HK-2 (cell line): ENCODE results near the gene ZMYND19.
"Not testable (repeated sequence)": the region's sequence is repeated elsewhere in the genome, so short reads cannot be mapped to it uniquely, and the experiment has no call there.

Experiments used
- DNase-seq: peaks from one replicate; pipeline ENCODE4 v3.0.0-alpha.2; 2018; ENCODE audit not compliant: unreplicated experiment

The ZMYND19 gene

DNA sequence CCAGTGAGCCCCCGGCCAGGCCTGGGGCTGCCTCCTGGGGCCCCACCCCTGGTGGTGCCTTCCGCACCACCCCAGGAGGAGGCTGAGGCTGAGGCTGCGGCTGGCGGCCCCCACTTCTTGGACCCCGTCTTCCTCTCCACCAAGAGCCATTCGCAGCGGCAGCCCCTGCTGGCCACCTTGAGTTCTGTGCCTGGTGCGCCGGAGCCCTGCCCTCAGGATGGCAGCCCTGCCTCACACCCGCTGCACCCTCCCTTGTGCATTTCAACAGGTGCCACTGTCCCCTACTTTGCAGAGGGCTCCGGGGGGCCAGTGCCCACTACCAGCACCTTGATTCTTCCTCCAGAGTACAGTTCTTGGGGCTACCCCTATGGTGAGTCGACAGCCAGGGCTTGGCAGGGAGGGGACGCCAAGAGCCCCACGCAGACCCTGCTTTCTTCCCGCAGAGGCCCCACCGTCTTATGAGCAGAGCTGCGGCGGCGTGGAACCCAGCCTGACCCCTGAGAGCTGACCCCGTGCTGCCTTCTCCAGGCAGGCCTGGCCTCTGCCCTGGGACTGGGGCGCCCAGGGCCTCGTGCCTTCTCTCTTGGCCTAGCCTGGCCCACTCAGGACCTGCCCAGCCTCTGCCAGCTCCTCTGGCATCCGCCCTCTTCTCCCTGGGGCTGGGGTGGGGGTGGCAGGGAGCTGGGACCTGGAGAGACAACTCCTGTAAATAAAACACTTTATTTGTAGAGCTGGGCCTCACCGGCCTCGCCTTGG is 24.5 kb upstream of the ZMYND19 start:
- DNase-seq, result no peak

DNA sequence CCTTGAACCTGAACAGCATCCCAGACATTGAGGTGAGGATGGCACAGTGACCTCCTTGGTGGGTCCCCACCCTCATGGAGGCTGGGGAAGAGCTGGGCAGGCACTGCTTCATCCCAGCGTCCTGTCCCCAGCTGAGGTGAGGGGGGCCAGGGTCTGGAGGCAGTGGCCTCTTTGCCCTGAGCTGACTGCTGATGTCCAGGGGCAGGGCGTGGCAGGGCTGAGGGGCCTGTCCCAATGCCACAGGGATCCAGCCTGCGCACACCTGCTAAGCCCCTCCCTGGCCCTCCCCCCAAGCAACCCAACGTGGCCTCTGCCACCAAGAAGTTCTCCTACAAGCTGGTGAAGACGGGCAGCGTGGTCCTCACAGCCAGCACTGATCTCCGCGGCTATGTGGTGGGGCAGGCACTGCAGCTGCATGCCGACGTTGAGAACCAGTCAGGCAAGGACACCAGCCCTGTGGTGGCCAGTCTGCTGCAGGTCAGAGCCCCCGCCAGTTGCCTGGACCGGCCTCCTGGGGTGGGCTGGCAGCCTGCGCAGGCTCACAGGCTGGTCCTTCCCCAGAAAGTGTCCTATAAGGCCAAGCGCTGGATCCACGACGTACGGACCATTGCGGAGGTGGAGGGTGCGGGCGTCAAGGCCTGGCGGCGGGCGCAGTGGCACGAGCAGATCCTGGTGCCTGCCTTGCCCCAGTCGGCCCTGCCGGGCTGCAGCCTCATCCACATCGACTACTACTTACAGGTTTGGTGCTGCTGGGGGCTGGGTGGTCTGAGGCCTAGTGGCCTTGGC is 23.6 kb upstream of the ZMYND19 start:
- no peak for DNase-seq

DNA sequence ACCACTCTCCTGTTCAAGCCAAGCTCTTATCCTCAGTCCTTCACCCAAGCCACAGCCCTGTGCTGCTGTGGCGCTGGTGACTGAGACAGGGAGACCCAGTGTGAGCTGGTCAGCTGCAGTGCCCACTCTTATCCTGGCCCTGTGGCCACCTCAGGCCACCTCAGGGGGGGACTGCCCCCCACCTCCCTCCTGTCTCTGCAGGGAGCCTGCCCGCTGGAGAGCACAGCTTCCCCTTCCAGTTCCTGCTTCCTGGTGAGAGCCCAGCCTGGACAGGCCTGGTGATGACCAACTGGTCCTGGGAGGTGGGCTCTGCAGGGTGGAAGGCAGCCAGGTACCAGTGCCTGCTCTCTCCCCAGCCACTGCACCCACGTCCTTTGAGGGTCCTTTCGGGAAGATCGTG is 22.9 kb upstream of the ZMYND19 start:
- no peak for DNase-seq

DNA sequence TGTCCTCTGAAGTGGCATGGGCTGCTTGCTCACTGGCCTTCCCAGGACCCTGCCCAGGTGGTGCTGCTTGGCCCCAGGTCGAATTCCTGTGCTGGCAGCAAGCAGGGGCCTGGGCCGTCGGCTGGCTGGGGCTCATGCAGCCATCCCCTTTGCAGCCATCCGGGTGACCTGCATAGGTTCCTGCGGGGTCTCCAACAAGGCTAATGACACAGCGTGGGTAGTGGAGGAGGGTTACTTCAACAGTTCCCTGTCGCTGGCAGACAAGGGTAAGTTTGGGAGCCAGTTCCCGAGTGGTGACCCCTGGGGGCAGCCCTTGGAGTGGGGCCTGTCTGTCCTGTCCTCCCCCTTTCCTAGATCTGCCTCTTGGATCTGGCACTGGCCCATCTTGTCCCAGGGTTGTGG is 22.4 kb upstream of the ZMYND19 start:
- no peak for DNase-seq

DNA sequence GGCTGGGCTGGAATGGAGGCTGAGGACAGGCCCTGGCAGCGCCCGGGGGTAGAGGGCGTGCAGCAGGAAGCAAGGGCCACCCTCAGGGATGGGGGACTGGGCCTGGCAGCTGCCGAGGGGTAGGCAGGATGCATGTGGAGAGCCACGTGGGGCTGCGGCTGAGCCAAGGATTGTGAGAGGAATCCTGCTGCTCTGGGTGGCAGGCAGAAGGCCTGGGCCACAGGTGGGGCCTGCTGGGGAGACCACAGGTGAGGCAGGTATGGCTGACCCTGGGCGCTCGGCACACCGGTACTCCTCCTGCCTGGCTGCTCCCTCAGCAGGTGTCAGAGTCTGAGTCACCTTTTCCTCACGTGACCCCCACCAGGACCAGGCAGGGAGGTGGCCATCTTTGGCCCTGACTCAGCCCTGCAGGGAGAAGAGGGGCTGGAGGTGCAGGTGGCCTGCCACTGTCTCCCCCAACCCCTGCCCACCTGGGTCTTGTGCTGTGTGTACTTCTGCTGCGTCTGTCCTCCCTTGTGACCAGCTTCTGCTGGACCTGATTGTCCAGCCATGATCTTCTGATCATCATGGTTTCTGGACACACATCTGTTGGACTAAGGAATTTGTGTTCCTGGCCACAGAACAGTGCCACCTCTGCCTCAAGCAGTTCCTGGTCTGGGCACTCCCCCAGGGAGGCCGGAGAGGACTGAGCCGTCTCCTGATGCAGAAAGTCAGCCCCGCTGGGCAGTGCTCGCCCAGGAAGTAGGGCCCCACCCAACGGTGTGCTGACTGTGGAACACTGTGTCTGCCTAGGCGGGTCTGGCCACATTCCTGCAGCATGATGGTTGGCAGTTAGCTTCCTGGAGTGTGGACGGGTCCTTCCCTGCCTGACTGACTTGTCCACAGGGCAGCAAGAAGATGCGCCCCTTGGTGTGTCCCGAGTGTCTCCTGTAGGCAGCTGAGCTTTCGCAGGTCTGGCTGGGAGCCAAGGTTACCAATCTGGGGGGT is 21.6 kb upstream of the ZMYND19 start:
- peak; percentile 95 for DNase-seq

DNA sequence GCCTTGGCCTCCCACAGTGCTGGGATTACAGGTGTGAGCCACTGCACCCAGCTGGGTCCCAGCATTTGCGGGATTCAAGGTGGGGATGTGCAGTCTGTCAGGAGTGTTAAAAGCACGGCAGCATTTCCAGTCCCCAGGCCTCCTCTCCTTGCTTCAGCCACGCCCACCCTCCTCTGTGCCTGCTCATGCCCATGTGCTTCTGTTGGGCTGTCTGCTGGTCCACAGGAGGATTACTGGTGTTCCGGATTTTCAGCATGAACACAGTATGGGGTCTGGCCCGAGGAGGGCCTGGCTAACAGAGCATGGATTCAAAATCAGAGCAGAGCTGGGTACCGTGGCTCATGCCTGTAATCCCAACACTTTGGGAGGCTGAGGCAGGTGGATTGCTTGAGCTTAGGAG is 20.6 kb upstream of the ZMYND19 start:
- no peak for DNase-seq

DNA sequence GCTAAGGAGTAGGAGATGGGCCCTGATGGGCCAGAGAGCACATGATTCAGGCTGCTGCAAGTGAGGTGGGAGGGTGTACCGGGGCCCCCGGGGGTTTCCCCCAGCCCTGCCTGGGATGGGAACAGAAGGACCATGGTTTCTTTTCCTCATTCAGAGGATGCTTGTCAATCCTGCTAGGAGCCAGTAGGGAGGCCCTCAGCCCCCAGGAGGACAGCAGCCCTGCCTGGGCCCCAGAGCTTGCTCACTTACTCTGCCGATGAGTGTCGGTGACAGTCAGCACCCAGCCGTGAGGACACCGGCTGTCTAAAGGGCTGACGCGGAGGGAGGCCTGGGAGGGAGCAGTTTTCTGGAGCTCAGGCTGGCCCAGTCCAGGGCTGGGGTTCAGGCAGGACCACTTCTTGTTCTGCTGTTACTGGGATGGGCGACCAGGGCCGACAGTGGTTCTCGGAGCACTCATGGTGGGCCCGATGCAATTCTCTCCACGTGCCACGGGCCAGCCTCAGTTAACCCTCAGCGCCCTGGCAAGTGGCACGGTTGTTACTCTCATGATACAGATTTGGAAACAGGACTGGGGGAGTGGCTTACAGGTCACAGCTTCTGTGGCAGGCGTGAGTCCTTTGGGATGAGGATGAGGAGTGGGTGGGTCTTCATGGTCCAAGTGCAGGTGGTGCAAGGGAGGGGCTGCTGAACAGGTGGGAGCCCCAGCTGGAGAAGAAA is 17.0 kb upstream of the ZMYND19 start:
- peak; percentile 52 for DNase-seq

DNA sequence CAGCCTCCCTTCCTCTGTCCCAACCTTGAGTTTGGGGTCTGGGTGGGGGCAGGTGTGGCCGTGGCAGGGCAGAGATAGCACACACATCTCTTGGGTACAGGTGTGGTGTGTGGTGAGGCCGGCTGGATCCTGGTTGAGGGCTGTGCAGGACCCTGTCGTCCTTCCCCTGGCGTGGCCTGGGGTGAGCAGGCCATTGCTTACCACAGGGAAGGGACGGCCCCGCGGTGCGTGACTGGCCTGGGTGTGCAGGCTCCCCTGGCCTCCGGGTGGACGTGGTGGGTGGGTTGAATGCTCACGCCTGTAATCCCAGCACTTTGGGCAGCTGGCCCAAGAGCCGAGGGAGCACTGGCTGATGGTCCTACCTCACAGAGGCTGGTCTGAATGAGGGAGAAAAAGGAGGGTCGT is 16.4 kb upstream of the ZMYND19 start:
- peak; percentile 33 for DNase-seq

DNA sequence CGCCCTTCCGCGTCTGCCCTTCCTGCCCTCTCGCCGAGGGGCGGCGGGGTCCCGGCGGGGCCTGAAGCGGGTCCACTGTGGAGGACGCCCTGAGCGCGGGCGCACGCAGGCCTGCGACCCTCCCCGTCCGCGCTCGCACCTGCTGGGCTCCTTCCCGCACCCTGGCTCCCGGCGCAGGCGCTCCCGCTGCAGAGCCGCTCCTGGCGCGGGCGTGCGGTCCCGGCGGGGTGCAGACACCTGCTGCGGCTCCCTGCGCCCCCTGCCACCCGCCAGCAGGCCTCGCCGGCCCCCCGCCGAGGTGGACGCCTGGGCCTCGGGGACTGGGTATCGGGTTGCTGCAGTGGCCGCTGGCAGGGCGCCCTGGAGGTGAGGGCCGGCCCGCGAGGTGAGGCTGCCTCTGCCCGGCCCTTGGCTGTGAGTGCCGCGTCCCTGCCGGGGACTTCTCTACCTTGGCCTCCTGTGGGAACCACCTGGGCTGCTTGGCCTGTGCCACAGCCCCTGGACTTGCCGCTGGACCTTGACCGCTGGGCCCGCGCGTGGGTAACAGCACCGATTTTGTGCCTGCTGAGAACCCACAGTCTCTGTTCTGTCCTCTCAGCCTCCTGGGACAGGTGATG is 15.8 kb upstream of the ZMYND19 start:
- DNase-seq, result peak; percentile 57

DNA sequence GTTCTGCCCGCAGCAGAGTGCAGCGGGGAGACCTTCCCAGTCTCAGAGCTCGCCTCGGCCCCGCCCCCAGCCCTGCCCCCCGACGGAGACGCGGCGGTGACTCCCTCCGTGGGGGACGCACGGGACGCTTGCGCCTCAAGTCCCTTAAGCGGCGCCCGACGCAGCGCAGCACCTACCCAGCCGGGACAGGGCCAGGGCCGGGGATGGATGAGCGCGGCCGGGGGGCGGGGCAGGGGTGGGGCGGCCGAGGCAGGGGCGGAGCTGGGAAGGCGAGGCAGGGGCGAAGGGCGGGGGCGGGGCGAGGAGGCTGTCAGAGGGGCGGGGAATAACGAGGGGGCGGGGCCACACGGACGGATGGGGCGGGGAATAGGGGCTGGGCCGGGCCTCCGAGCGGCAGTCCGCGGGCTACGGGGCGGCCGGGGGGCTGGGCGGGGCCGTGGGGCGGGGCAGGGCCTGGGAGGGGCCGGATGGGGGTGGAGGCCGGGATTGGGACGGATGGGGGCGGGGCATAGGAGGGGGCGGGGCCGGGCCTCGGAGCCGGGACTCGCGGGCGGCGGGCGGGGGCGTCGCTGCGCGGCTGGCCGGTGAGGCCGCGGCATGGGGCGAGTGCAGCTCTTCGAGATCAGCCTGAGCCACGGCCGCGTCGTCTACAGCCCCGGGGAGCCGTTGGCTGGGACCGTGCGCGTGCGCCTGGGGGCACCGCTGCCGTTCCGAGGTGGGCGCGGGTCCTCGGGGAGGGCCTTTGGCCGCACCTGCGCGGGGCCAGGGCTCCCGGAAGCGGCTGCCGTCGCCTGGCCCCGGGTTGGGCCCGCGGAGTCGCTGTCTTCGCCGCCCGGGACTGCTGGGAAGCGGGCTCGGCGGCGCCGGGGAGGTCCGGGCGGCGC is 15.1 kb upstream of the ZMYND19 start, which contains the start of gene ARRDC1:
Gene ARRDC1, plus strand, starts transcription at position 566 of the 884 bp plus-strand sequence. Its CDS starts 32 bp downstream, at position 598.
- peak; percentile 97 for DNase-seq

DNA sequence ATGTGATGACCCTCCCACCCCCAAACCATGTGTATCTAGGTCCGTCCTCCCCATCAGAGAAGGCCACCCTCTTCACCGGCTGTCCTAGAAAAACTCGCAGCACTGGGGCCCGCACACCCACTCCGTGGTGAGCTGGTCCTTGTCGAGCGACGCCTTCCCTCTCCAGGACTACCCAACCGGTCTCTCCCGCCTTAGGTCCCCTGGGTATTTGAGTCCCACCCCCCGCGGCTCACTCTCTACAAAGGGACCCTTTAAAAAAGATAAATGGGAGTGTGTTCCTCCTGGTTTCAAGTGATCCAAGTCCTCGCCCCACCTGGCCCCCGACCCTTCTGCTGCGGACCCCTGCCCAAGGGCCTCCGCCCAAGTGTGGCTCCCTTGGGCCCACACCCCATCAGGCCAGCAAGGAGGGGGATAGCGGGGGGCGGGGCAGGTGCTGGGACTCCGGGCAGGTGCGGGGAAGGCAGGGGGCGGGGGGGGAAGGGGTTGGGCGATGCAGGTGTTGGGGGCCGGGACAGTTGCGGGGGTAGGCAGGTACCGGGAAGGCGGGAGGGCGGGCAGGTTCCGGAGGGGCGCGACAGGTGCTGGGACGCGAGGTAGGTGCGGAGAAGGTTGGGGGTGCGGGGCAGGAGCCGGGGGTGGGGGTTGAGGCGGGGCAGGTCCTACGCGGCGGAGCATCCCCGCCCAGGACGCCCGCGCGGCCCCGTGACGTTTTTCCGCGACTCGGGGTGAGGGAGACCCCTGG is 14.2 kb upstream of the ZMYND19 start:
- DNase-seq, result no peak

DNA sequence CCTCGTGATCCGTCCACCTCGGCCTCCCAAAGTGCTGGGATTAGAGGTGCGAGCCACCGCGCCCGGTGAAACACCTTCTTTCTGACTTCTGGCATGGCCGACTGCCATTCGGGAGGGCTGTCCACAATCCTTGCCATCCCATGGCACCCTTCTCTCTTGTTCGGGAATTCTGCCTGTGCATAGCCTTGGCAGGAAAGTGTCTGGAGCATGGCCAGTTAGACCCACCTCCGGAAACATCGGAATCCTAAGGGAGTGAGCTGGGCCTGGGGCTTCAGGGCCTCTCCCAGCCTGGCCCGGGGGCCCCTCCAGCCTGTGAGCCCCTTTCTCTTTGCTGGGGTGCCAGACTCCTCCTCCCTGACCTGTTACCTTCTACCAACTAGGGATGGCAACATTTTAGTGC is 13.6 kb upstream of the ZMYND19 start:
- no peak for DNase-seq

DNA sequence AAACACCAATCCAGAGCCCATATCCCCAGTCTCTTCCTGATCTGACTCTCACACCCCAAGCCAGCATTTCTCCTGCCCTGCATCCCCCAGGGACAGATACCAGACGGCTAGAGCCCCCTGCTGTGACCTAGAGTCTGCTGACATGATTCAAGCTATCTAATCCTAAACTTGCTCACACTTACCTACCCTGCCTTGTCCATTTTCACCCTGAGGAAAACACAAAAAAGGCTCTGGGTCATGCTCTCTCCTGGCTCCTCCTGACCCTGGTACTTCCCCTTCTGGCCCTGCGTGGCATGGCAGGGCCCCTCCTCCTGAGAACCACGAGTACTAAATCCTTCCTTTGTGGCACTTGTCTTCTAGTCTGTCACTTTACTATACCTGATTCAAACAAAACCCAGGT is 12.3 kb upstream of the ZMYND19 start:
- no peak for DNase-seq

DNA sequence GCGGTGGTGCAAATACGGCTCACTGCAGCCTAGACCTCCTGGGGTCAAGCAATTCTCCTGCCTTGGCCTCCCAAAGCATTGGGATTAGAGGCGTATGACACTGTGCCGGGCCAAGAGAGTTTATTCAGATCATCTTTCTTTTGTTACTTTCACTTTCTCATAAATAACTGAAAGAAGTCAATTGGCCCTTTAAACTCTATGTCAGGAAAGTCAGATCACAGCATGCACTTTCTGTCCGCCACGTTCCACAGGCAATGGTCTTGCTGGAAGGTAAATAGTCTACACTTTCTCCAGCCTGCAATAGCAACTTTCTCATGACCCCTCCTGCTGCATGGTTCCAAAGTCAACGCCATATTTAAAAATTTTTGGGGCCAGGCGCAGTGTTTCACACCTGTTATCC is 8.6 kb upstream of the ZMYND19 start:
- no peak for DNase-seq

DNA sequence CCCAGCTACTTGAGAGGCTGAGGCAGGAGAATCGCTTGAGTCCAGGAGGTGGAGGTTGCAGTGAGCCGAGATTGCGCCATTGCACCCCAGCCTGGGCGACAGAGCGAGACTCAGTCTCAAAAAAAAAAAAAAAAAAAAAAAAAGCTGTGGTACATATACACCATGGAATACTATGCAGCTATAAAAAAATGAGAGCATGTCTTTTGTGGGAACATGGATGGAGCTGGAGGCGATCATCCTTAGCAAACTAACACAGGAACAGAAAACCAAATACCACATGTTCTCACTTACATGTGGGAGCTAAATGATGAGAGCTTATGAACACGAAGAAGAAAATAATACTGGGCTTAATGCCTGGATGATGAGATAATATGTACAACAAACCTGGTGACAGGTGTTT is 6.3 kb upstream of the ZMYND19 start:
- DNase-seq, result not testable (repeated sequence)

DNA sequence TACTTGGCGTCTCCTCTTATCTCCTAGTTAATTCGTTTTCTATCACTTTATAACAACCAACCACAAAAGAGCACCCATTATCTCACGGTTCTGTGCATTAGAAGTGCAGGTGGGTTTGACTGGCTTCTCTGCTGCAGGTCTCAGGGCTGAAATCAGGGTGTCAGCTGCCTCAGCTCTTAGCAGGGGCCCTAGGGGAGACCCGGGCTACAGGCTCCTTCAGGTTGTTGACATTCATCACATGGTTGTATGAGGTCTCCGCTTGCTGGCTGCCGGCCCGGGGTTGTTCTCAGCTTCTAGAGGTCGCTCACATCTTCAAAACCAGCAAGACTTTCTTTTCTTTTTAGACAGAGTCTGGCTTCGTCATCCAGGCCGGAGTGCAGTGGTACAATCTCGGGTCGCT is 2.9 kb upstream of the ZMYND19 start:
- DNase-seq, result no peak

DNA sequence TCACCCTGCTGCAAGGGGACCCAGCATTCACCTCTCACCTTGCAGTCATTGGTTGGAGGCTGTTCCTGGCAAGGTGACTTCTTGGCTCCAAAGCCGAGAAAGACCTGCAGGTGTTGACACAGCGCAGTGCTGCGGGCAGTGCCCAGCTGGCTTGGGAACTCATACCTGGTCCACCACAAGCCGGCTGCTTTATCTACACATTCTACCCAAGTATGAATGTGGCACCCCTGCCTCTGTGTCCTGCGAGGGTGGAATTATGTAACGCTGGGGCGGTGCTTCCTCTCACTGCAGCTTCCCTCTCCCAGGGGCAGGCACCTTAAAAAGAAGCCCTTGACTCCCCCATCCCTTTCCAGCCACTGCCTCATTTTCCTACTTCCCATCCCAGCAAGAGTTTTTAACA is 2.5 kb upstream of the ZMYND19 start:
- no peak for DNase-seq

DNA sequence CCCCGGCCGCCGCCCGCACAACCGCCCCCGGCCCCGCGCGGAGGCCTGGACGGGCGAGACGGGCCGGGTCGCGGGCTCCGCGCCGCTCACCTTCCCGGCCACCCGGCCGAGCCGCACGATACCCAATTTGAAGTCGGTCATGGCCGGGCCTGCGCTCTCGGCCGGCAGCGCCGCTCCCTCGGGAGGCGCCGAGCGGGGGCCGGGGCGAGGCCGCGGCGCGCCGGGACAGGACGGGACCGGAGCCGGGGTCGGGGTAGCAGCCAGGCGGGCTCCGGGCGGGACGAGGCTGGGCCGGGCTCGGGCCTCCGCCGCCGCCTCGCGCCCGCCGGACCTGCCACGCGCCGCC is 216 bp downstream of the ZMYND19 start:
- no peak for DNase-seq

DNA sequence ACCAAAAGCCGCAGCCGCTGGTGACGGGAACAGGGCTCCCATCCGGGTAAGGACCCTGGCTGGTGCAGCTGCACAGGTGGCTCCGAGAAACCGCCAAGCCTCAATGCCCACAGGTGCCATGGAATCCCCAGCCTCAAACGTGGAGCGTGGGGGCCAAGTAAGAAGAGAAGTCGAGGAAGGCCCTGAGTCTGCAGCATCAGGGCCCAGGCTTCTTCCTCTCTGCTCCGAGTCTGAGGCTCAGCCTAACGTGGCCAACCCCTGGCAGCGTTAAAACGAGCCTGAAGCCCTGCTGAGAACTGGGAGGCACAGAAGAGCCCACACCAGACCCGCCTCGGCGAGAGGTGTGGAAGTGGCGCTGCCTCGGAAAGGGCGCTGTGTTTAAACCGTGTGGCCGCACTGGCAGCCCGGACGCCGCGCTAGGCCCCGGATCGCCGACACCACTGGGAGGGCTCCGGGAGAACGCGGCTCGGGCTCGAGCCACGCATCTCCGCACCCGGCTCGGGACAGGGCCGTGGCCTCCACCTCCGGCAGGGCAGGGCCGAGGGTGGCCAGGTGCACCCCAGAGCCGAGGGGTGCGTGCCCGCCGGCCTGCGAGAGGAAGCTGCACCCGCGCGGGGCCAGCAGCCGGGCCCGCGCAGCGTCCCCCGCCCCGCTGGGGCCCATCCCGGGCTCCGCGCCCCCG is 730 bp downstream of the ZMYND19 start:
- no peak for DNase-seq
